ENCODE measurements around the gene SREBF2.
A peak's percentile ranks its signal among the peaks of the same experiment; 100 is the strongest.

- TF ChIP-seq CTCF (IDR thresholded peaks at IDR 0.05; ENCODE audit: extremely low read depth in 1 of 2, insufficient read depth in 1 of 2, low read depth in 1 of 2, low read length in 2 of 2): no peak
- peak; percentile 12 for TF ChIP-seq POLR2AphosphoS5 (IDR thresholded peaks at IDR 0.05; ENCODE audit: insufficient read depth, low read depth, low read length)
- no peak for TF ChIP-seq POLR2A (IDR thresholded peaks at IDR 0.05; ENCODE audit: low read depth, low read length)
- TF ChIP-seq FOS (IDR thresholded peaks at IDR 0.05; ENCODE audit: borderline replicate concordance, insufficient read depth, low read length): no peak
- TF ChIP-seq EZH2 (IDR thresholded peaks at IDR 0.05; ENCODE audit: borderline replicate concordance, low read depth, low read length, severe bottlenecking): no peak
- TF ChIP-seq, protein P1, sequence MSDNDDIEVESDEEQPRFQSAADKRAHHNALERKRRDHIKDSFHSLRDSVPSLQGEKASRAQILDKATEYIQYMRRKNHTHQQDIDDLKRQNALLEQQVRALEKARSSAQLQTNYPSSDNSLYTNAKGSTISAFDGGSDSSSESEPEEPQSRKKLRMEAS (IDR thresholded peaks at IDR 0.05; ENCODE audit: insufficient read depth, insufficient read length): no peak
- no peak for TF ChIP-seq GATA2 (IDR thresholded peaks at IDR 0.05; ENCODE audit: insufficient read depth, insufficient read length, low read depth, low read length)
- TF ChIP-seq MYC (IDR thresholded peaks at IDR 0.05; ENCODE audit: low read depth, low read length): no peak
- no peak for TF ChIP-seq JUN (IDR thresholded peaks at IDR 0.05; ENCODE audit: borderline replicate concordance, insufficient read depth, insufficient read length, low read depth)
Measured at GRCh38 chr22:41907436-41908401, 74.8 kb downstream of the SREBF2 start.

Data from endothelial cell of umbilical vein (primary cell).